K562 (cell line): ENCODE results near the gene RNF224. TPM values are rescaled to one million over a fixed set of nuclear protein-coding genes. Genes with fewer than 3 reads are reported as not detected.

Experiments
- C11orf30 ChIP-seq: fragments of 450-650 bp; IDR thresholded peaks from 2 replicates; pipeline ENCODE4 v1.6.1; 2016; ENCODE audit warnings: low read depth, mild to moderate bottlenecking
- EGR1 ChIP-seq: fragments of 450-650 bp; conservative IDR thresholded peaks from 2 replicates; pipeline ENCODE4 v1.6.1; 2017; ENCODE audit warnings: mild to moderate bottlenecking
- HCFC1 ChIP-seq: IDR thresholded peaks from 2 replicates; pipeline ENCODE4 v1.6.1; 2012; ENCODE audit warnings: low read depth, low read length, improper control_type of control experiment
- JUND ChIP-seq, 2 experiments: IDR thresholded peaks; 2 replicates in 1 of 2; 3 replicates in 1 of 2; pipeline ENCODE4 v1.6.1; 2011; ENCODE audit warnings: borderline replicate concordance in 2 of 2, low read depth in 2 of 2, low read length in 2 of 2, improper control_type of control experiment in 1 of 2, missing biosample characterization in 1 of 2, missing genetic modification characterization in 1 of 2, missing genetic modification reagents in 1 of 2
- MAFK ChIP-seq: IDR thresholded peaks from 2 replicates; pipeline ENCODE4 v1.6.1; 2011; ENCODE audit warnings: low read length, improper control_type of control experiment
- MXI1 ChIP-seq: IDR thresholded peaks from 2 replicates; pipeline ENCODE4 v1.6.1; 2011; ENCODE audit warnings: low read depth, mild to moderate bottlenecking, improper control_type of control experiment, low read length
- NCOR1 ChIP-seq: fragments of 450-650 bp; IDR thresholded peaks from 2 replicates; pipeline ENCODE4 v1.6.1; 2016; ENCODE audit warnings: mild to moderate bottlenecking, moderate library complexity
- NRF1 ChIP-seq, 2 experiments: fragments of 450-650 bp; IDR thresholded peaks in 1 of 2; conservative IDR thresholded peaks in 1 of 2; 2 replicates each; pipeline ENCODE4 v1.6.1; 2014; ENCODE audit warnings: mild to moderate bottlenecking in 2 of 2
- PHF8 ChIP-seq: fragments of 200-600 bp; sonication (generic); IDR thresholded peaks from 2 replicates; pipeline ENCODE4 v1.6.1; 2012; ENCODE audit warnings: mixed run types, mild to moderate bottlenecking, inconsistent platforms, low read length, moderate library complexity, borderline replicate concordance
- POLR2B ChIP-seq: fragments of 450-650 bp; IDR thresholded peaks from 2 replicates; pipeline ENCODE4 v1.6.1; 2018; ENCODE audit warnings: low read depth; ENCODE audit not compliant: partially characterized antibody
- PTRF ChIP-seq: fragments of 450-650 bp; IDR thresholded peaks from 2 replicates; pipeline ENCODE4 v1.6.1; 2016; ENCODE audit warnings: mild to moderate bottlenecking, missing genetic modification characterization, missing compliant biosample characterization
- SMAD4 ChIP-seq: fragments of 250-450 bp; sonication (Bioruptor Pico); conservative IDR thresholded peaks from 2 replicates; pipeline ENCODE4 v1.8.0; 2021; ENCODE audit warnings: inconsistent platforms, mild to moderate bottlenecking, moderate library complexity
- SUPT5H ChIP-seq: fragments of 450-650 bp; IDR thresholded peaks from 2 replicates; pipeline ENCODE4 v1.6.1; 2016
- ZBTB17 ChIP-seq: fragments of 450-650 bp; formaldehyde crosslinking; IDR thresholded peaks from 2 replicates; pipeline ENCODE4 v1.4.0; 2020; ENCODE audit warnings: mild to moderate bottlenecking
- ZFP30 ChIP-seq: fragments of 250-450 bp; sonication (Bioruptor Pico); IDR thresholded peaks from 2 replicates; pipeline ENCODE4 v1.8.0; 2022; ENCODE audit warnings: moderate library complexity, mild to moderate bottlenecking, inconsistent platforms, borderline replicate concordance
- polyA plus RNA-seq, 8 experiments: library from polyadenylated mRNA; depleted of rRNA in 4 of 8; stranded (reverse) in 5 of 8; unstranded in 3 of 8; fragments of >200 nt; fragmentation: Nextera tagmentation in 2 of 8; fragmentation: Illumina TruSeq in 1 of 8; extraction: Ambion mirVana in 2 of 8; extraction: Trizol in 1 of 8; gene quantifications; 2 replicates each; pipeline versions ENCODE4 v1.2.1 to v1.2.3, GENCODE V29; 2011 to 2014; ENCODE audit warnings: inconsistent platforms in 1 of 8, missing spikeins in 1 of 8
- total RNA-seq, 7 experiments: library from RNA; depleted of rRNA in 6 of 7; stranded (reverse); fragments of >200 nt in 6 of 7; fragmentation: Illumina TruSeq in 2 of 7; extraction: Trizol in 2 of 7; gene quantifications; 2 replicates each; pipeline versions ENCODE4 v1.2.1 to v1.2.3, GENCODE V29; 2011 to 2021; ENCODE audit warnings: low replicate concordance in 1 of 7
- TF ChIP-seq, protein P1 (sequence below), 2 experiments: fragments of 450-650 bp in 1 of 2; sonication (generic) in 1 of 2; formaldehyde crosslinking in 1 of 2; IDR thresholded peaks; 2 replicates each; pipeline versions ENCODE4 v1.7.1 to v1.9.0; 2016 to 2022; ENCODE audit warnings: inconsistent platforms in 1 of 2, mild to moderate bottlenecking in 1 of 2, missing genetic modification reagents in 1 of 2
- TF ChIP-seq, protein P2 (sequence below), 2 experiments: fragments of 250-450 bp in 1 of 2; fragments of 450-650 bp in 1 of 2; sonication (Bioruptor Pico) in 1 of 2; IDR thresholded peaks; 2 replicates each; pipeline versions ENCODE4 v1.6.1 to v1.8.0; 2016 to 2021; ENCODE audit warnings: mild to moderate bottlenecking in 2 of 2, moderate library complexity in 2 of 2, missing compliant biosample characterization in 1 of 2, missing genetic modification characterization in 1 of 2

RNF224 gene
- total and polyA plus RNA-seq, 9 of the 15 experiments (the other 6 are each of a cell fraction or from before 2014, with no cell fraction given): not detected

DNA sequence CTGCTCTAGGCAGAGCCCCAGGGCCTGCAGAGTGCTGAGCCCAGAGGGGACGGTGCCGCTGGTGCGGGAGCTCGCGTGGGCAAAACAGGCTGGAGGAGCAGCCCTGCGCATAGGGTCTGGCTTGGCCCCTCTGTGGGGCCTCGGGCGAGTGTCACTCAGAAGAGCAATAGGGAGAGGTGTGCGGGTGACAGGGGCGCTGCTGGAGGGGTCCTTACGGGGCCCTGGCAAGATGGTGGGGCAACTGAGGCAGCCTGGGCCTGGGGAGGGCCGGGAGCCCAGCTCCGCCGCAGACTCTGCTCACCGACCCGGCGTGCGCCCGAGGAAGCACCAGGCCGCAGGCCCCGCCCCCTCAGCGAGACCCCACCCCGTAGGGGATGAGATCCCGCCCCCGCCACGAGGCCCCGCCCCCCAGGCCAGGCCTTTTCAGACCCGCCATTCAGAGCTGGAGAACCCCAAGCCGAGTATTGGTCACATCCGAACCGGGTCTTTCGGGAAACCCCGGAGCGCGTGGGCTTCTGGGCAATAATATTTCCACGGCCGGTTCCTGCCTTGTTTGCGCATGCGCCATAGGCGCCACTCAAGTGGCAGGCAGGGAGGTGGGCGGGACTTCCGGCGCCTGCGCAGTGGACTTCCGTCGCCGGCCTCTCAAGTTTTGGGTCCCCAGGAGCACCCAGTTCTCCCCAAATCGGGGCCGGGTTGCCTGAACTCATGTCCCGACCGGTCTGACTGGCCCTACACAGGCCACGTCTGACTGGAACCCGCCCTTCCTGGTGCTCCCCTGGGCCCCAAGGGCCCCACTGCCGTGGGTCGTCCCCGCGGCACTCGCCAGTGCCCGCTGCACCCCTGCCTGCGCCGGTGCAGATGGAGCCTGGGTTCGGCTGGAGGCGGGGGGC, 4.0 kb upstream of the RNF224 start (continued):
- TF ChIP-seq, protein P1, sequence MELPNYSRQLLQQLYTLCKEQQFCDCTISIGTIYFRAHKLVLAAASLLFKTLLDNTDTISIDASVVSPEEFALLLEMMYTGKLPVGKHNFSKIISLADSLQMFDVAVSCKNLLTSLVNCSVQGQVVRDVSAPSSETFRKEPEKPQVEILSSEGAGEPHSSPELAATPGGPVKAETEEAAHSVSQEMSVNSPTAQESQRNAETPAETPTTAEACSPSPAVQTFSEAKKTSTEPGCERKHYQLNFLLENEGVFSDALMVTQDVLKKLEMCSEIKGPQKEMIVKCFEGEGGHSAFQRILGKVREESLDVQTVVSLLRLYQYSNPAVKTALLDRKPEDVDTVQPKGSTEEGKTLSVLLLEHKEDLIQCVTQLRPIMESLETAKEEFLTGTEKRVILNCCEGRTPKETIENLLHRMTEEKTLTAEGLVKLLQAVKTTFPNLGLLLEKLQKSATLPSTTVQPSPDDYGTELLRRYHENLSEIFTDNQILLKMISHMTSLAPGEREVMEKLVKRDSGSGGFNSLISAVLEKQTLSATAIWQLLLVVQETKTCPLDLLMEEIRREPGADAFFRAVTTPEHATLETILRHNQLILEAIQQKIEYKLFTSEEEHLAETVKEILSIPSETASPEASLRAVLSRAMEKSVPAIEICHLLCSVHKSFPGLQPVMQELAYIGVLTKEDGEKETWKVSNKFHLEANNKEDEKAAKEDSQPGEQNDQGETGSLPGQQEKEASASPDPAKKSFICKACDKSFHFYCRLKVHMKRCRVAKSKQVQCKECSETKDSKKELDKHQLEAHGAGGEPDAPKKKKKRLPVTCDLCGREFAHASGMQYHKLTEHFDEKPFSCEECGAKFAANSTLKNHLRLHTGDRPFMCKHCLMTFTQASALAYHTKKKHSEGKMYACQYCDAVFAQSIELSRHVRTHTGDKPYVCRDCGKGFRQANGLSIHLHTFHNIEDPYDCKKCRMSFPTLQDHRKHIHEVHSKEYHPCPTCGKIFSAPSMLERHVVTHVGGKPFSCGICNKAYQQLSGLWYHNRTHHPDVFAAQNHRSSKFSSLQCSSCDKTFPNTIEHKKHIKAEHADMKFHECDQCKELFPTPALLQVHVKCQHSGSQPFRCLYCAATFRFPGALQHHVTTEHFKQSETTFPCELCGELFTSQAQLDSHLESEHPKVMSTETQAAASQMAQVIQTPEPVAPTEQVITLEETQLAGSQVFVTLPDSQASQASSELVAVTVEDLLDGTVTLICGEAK (IDR thresholded peaks at IDR 0.05): peak; percentile 96
- TF ChIP-seq, protein P1 (CRISPR knock-in tag; IDR thresholded peaks at IDR 0.05): no peak
- no peak for TF ChIP-seq PTRF (tag)
- TF ChIP-seq MAFK: no peak
- TF ChIP-seq EGR1: peak; percentile 68; the same call in 1 of the 2 replicates
- TF ChIP-seq C11orf30: peak; percentile 89
- 0 out of 2 replicates have a peak, but pooled peaks have one; percentile 68 for TF ChIP-seq ZBTB17
- no peak for TF ChIP-seq MXI1
- no peak for TF ChIP-seq ZFP30 (CRISPR knock-in tag)
- TF ChIP-seq HCFC1: peak; percentile 72
- TF ChIP-seq SUPT5H: peak; percentile 83
- TF ChIP-seq, protein P2, sequence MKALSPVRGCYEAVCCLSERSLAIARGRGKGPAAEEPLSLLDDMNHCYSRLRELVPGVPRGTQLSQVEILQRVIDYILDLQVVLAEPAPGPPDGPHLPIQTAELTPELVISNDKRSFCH (CRISPR knock-in tag; IDR thresholded peaks at IDR 0.05): no peak
- TF ChIP-seq, protein P2 (tag; IDR thresholded peaks at IDR 0.05): 0 out of 2 replicates have a peak, but pooled peaks have one; percentile 32
- peak; percentile 45; the same call in 1 of the 2 replicates for TF ChIP-seq JUND (IDR thresholded peaks at IDR 0.05; ENCODE audit: borderline replicate concordance, low read depth, low read length)
- TF ChIP-seq JUND (tag; IDR thresholded peaks at IDR 0.05; ENCODE audit: borderline replicate concordance, low read depth, low read length): no peak; the same call in 2 of the 3 replicates
- TF ChIP-seq POLR2B: peak; percentile 84
- peak; percentile 90 for TF ChIP-seq PHF8
- peak; percentile 97 for TF ChIP-seq NRF1 (conservative IDR thresholded peaks at IDR 0.05 in 1 of 2, IDR thresholded peaks at IDR 0.05 in 1 of 2)
- TF ChIP-seq SMAD4 (CRISPR knock-in tag): no peak; the same call in 1 of the 2 replicates
- no peak for TF ChIP-seq NCOR1
